Myocyte (in vitro differentiated cells): ENCODE results near the gene EVA1A. TPM values are rescaled to one million over a fixed set of nuclear protein-coding genes. Genes with fewer than 3 reads are reported as not detected.

Experiments
- DNase-seq: peaks from one replicate; pipeline ENCODE4 v3.0.0-alpha.2; 2012; ENCODE audit warnings: low read depth
- total RNA-seq: library from RNA; depleted of rRNA; stranded (reverse); fragments of >200 nt; gene quantifications from 2 replicates; pipeline ENCODE4 v1.2.3, GENCODE V29; 2014

EVA1A gene
- total RNA-seq, 1 donor from 2014 or later: 4.4 TPM

DNA sequence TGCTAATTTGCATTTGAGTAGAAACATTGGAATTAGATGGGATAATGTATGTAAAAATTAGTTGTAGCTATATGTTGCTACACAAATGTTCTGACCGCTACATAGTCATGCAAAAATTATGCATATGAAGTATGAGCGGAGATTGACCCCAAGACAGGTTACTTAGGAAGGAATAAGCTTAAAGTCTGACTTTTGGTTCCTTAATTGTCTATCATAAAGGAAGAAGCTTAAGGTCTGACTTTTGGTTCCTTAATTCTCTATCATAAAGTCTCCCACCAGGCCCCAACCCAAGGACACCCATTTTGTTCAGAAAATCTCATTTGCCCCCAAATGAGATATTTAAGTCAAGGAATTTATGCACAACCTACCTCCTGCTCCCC, 106.5 kb downstream of the EVA1A start:
- DNase-seq: no peak

GRCh38 chr2:75453384-75454240, 107.1 kb downstream of the EVA1A start:
- no peak for DNase-seq

GRCh38 chr2:75450068-75450467, 110.7 kb downstream of the EVA1A start:
- DNase-seq: no peak

- DNase-seq: no peak
Measured at GRCh38 chr2:75447176-75447575, 113.6 kb downstream of the EVA1A start.

Other genes with a start within 250 kb of the EVA1A start
- 63.8 and 67.4 TPM in 2 replicates for gene MRPL19, start 85.8 kb upstream of the EVA1A start, total RNA-seq
- gene GCFC2, start 150.0 kb upstream of the EVA1A start, total RNA-seq: 10.5 and 14.6 TPM in 2 replicates